HK-2 (cell line): Measurements from ENCODE around the gene MREG.
"Not testable (repeated sequence)": the region's sequence is repeated elsewhere in the genome, so short reads cannot be mapped to it uniquely, and the experiment has no call there.

Source experiments
- DNase-seq: peaks from one replicate; pipeline ENCODE4 v3.0.0-alpha.2; 2018; ENCODE audit not compliant: unreplicated experiment

The MREG gene

DNA sequence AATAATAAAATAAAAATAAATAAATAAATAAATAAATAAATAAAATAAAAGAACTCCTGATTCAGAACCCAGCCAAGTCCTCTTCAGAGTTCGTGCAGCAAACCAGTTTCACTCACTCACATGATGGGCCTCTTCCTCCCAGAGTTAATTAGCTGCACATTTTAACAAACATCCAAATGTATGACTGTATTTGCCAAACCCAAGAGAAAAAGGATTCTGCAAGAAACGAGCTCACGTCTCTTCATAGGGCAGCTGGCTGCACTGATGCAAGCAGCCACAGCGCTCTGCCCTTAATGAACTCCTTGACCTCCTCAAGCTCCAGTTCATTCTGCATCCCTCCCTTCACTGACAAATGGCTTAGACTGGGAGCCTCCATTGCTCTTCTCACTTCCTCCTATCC is 55.1 kb downstream of the MREG start:
- DNase-seq = no peak

DNA sequence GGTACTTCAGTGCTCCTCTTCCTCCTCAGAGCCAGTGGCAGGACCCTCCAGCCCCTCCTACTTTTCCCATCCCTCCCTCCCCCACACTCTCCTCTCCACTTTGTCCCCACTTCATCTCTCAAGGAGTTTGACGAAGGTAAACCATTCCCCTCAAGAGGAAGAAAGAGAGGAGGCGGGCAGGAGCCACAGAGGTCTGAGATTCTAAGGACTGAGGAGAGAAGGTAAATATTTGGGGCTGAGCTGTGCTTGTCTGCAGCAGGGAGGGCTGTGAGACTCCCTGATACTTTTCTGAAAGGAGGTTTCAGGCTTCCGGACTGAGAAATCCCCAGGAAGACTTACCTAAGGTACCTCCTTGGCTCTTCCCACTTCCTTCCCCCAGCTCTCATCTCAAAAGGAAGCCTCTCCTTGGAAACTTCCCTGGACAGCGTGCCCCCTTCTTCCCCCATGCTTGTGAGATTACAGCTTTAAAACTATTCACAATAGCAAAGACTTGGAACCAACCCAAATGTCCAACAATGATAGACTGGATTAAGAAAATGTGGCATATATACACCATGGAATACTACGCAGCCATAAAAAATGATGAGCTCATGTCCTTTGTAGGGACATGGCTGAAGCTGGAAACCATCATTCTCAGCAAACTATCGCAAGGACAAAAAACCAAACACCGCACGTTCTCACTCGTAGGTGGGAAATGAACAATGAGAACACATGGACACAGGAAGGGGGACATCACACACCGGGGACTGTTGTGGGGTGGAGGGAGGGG is 55.8 kb downstream of the MREG start:
- DNase-seq = not testable (repeated sequence)

- no peak for DNase-seq
These were observed 60.3 kb downstream of the MREG start for GRCh38 chr2:215952860-215953637.

GRCh38 chr2:215951558-215951957 is 61.8 kb downstream of the MREG start:
- no peak for DNase-seq

DNA sequence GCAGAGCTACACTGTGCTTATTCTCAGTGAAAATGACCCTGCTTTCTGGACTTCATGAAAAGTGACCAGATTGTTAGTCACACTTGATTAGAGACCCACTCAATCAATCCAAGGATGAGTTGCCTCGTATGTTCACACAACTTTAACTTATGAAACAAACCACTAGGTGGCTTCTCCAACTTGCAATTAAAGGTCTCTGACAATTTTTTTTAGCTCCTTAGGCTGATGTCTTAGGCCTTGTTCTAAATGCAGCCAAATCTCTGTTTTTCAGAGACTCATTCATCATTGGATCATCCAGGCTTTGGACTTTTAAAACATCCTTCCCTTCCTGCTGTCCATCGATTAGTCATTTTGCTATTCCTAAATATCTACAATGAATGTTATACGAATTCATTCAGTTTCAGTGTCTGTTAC is 63.4 kb downstream of the MREG start:
- no peak for DNase-seq

GRCh38 chr2:215948051-215948450 is 65.3 kb downstream of the MREG start:
- DNase-seq = no peak

GRCh38 chr2:215946586-215946985 is 66.8 kb downstream of the MREG start:
- no peak for DNase-seq

DNA sequence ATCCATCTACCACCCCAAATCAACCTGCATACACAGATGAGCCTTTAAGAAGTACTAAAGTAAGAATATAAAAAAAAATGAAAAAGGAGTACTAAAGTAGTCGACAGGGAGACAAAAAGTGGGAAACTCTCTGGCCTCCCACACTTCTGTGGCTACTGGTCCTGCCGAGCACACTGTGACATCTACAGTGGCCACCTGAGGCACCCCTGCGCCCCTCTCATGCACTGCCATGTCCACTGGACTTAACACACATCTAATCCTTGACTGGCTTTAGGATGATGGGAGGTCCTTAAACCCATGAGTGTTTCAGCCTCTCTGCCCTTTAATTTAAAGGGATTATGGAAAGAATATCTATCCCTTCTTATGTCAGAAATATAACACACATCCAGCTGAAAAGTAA is 71.2 kb downstream of the MREG start:
- DNase-seq = no peak

DNA sequence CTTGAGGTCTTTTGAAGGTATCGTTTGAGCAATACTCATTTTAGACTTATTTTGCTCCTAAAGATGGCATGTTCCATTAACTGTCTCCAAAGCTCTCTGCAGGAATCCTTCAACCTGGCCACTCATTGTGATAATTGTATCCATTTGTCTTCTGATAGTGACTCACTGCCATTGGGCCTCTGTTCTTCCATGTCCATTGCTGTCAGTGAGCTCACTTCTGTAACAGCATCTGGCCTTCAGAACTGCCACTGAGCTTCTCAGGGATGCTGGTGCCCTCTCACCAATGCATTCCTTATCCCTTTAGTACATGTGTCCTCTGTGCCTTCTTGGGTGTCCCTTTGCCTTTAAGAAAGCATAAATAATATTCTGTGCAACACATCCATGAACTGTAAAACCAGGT is 71.6 kb downstream of the MREG start:
- DNase-seq = no peak

DNA sequence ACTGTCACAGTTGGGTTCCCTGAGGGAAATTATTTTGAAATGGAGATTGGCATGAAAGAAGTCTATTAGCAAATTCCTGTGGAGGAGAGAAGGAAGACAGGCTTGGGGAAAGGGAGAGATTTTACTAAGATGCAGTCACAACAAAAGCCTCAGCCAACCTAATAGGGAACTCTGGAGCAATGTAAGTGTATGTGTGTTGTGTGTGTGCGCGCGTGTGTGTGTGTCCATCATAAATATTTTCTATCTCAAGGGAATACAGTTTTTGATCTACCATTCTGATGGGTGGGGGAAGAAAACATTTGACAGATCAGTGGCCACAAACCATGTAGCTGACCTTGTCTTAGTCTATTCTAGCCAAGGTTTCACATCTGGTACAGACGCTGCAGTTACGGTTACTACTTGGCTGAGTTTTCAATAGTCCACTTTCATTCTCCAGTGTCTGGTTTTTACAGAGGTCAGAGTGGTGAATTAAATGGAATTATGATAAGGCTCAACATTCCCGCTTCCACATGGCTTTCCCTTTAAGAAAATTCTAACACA is 72.6 kb downstream of the MREG start:
- no peak for DNase-seq

DNA sequence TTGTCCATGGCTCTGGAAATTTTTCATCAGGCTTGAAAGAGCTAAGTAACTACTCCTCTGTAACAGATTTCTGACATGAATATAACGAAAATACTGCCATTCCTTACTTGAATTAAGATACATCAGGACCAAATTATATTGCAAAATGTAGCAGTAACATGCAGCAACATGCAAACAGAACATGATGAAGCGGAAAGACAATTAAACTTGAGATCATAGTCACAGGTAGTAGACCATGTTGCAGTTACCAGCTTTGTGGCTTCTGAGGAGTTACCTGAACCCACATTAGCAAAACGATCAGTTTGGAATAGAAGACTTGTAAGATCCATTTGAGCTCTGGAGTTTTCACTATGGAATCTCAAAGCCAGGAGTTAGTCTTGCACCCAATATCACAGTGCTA is 76.2 kb downstream of the MREG start:
- no peak for DNase-seq

GRCh38 chr2:215933151-215933550 is 80.2 kb downstream of the MREG start:
- DNase-seq = no peak

DNA sequence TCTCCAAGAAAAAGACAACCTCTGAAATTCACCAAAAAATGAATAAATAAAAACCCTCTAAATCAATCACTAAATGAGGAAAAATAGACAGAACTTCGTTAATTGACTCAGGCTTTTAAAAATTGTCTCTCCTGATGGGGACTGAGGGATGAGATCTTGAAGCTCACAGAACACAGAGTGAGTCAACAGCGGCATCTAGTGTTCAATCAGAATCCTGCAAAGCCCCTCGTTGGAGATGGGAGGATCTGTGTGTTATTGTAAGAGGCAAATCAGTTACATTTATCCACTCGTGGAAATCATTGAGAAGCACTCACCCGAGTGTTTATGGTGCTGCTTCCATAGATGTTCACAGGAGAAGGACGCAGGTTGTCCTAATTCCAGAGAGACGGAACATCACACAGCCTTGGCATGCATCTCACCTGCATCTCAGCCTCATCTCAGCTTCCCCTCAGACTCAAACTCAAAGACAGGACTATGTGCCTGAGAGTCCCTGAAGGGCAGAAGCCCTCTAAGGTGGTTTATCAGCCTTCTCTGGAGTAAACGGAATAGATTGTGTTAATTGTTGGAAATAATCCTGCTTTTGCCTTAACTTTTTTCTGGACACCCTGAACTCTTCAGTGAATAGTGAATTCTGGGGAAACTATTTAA is 82.0 kb downstream of the MREG start:
- peak; percentile 56 for DNase-seq

GRCh38 chr2:215930505-215931253 is 82.7 kb downstream of the MREG start:
- no peak for DNase-seq

DNA sequence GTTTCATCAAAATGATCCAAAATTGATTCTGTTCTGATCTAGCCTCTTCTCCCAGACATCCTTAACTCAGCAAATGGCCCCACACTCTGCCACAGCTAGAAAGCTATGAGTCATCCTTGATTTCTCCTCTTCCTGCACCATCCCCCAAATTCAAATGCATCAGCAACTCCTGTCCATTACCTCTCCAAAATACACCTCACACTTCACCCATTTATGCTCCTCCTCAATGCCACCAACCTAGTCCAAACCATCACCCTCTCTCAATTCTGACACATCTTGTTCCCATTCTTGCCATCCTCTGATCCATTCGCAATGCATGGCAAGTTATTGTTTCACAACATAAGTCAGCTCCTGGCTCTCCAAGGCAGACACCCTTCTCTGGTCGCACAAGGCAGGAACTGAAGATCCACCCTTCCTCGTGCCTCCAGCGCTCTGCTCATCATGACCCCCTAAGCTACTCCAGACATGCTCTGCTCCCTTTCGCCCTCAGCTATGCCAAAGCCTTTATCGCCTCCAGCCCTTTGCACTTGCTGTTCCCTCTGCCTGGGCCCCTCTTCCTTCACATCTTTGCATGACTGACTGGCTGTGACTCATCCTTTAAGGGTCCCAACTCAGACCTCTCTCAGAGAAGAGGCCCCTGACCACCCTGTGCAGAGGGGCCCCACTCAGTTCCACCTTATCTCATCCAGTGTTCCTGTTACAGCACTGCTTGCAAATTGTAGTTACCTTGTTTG is 83.6 kb downstream of the MREG start:
- DNase-seq = peak; percentile 30

DNA sequence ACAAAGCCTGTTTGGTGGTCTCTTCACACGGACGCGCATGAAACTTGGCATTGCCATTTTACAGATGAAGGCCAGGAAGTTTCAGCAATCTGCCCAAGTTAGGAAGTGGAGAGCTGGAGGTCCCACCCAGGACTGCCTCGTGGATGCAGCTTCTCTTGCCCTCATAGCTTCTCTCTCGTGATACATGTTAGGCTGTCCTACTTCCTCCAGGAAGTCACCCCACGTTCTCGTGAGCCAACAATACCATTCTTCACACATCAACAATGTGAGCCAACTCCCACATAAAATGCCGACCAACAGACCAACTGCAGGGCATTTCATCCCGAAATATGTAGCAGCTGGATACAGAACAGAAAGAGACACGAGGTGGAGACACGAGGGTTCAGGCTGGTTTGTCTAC is 85.3 kb downstream of the MREG start:
- DNase-seq = no peak

DNA sequence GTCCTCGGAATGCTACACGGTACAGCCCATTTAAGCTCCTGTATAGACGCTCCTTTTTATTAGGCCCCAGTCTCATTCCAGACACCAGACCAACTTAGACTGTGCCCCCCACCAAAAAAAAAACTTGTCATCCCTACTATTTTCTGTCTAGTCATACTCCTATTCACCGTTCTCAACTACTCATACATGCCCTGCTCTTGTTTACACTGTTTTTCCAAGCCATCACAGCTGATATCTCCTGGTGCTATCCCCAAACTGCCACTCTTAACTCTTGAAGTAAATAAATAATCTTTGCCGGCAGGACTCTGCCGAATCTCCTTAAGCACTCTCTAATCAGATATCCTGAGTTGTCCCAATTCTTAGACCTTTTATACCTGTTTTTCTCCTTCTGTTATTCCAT is 86.4 kb downstream of the MREG start:
- DNase-seq = not testable (repeated sequence)

- peak; percentile 66 for DNase-seq
These were observed 91.5 kb downstream of the MREG start for GRCh38 chr2:215921895-215922294.

- peak; percentile 57 for DNase-seq
These were observed 92.9 kb downstream of the MREG start for GRCh38 chr2:215920244-215921100.

DNA sequence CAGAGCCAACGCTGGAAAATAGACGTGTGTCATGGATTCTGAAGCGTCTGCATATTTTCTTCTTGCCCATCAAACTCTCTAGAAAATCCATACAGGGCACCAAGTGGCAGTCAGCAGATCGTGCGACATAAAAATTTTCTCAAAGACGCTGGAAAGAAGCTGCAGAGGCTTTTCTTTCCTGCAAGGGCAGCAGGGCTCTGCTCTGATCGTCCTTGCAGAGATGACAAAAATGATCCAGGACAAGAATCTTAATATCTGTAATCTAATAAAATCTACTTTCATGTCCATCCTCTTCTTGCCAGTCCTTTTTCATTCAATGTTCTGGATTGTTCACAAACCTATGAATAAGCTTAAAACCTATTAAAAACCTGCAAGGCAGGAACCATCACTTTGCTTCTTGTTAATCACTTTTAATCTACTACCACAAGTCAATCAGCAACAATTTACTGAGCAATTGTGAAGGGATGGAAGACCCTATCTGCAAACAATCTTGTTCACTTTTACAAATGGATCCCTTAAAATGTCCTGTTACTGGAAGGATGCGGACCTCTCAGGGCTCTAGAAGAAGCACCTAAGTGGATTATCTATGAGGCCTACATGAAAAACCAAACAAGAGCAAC is 93.6 kb downstream of the MREG start:
- no peak for DNase-seq
